ENCODE results near the gene KIF26B.

Gene KIF26B

DNA sequence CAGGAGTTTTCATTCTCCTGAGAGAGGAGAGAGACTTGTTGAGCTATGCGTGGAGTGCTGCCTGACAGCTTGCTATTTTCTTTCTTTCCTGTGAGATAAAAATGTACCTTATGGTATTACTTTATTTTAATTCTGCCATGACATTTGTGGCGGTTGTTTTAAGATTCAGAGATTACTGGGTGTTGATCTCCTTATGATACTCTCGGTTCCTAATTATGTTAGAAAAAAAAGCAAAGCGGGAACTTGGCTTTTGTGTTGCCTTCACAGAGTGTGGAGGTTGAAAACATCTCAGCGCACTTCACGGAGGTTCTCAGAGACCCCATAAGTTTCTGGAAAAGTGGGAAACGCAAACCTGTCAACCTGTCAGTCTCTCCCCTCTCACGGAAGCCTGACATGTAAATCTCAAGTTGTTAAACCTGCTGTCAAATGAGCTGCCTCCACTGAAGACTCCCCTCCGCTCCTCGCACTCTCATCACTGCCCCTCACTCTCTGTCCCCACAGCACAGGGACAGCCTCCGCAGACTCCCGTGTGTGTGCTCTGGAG is 405.6 kb downstream of the KIF26B start:
- TF ChIP-seq, protein P1, sequence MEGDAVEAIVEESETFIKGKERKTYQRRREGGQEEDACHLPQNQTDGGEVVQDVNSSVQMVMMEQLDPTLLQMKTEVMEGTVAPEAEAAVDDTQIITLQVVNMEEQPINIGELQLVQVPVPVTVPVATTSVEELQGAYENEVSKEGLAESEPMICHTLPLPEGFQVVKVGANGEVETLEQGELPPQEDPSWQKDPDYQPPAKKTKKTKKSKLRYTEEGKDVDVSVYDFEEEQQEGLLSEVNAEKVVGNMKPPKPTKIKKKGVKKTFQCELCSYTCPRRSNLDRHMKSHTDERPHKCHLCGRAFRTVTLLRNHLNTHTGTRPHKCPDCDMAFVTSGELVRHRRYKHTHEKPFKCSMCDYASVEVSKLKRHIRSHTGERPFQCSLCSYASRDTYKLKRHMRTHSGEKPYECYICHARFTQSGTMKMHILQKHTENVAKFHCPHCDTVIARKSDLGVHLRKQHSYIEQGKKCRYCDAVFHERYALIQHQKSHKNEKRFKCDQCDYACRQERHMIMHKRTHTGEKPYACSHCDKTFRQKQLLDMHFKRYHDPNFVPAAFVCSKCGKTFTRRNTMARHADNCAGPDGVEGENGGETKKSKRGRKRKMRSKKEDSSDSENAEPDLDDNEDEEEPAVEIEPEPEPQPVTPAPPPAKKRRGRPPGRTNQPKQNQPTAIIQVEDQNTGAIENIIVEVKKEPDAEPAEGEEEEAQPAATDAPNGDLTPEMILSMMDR (conservative IDR thresholded peaks at IDR 0.05; ENCODE audit: low read depth) = no peak
- DNase-seq (ENCODE audit: low spot score) = no peak
- POLR2A ChIA-PET (ENCODE audit: low non-redundant PET) = no interaction called here
- H3K27ac ChIP-seq = no peak overlapping the region
- CTCF ChIA-PET = interaction anchor here (0.6 kb wide), 1 partner anchor 507 kb away, joined by 3 read pairs; no protein-coding TSS in a partner anchor

DNA sequence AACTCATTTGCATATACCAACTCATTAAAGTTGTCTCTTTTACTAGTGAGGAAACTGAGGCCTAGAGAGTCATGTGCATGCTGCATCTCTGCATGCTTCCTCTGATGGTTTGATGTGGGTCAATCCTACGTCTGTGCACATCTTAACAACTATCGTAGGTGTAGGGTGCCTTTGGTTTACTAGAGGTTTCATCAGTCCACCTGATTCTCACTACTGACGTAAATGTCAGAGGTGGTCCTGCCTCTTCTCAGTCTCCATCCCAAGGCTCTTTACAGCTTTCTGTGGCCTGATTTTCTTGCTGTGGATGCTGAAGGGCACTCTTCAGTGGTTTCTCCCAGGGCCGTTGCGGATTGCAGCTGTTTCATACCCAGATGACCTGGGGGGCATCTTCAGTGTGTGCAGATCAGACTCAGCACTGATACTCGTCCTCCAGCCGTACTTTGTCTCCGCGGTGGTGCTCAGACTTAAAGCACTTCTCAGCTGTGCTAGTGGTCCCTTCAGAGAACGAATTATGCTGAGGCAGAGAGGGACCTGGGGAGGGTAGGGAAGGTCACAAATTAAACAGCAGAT is 407.0 kb downstream of the KIF26B start:
- no peak overlapping the region for H3K27ac ChIP-seq
- ChIA-PET POLR2A (ENCODE audit: low non-redundant PET) (no interaction called here), CTCF (no interaction called here)
- no peak for DNase-seq (ENCODE audit: low spot score)
- TF ChIP-seq, protein P1 (conservative IDR thresholded peaks at IDR 0.05; ENCODE audit: low read depth) = no peak

DNA sequence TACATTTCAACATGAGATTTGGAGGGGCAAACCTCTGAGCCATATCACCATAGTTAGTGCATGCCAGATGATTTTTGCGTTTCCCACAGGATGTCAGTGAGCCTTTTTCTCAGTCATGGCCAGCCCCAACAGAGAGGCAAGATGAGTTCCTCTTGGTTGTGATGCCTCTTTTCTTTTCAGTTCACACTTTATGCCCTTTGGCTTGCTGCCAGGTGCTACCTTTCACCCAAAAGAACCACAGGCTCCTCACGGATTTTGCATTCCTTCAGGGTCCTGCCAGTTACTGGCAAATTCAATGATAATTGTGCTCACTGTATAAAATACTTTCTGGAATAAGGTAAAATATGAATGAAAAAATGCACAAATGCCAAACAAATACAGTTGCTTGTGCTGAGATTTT is 411.3 kb downstream of the KIF26B start:
- TF ChIP-seq, protein P1 (conservative IDR thresholded peaks at IDR 0.05; ENCODE audit: low read depth) = no peak
- DNase-seq (ENCODE audit: low spot score) = no peak
- no peak overlapping the region for H3K27ac ChIP-seq
- ChIA-PET POLR2A (ENCODE audit: low non-redundant PET) (no interaction called here), CTCF (no interaction called here)

DNA sequence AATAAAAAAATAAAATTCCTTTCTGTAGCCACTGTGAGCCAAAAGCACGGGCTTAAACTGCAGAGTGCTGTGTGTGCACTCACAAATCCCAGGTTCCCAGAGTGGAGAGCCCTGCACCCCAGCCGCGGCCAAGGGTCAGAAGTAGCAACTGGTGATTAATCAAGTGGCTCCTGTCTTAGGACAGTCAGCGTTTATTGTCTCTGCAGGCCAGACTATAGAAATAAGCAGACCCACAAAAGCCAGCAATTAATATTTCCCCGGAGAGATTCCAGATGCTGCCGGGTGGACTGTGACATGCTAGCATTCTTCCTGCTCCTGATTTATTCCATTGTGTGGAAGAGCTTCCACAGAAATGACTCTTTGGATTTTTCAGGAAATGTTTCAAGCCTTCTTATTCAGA is 412.2 kb downstream of the KIF26B start:
- POLR2A ChIA-PET (ENCODE audit: low non-redundant PET) = no interaction called here
- TF ChIP-seq, protein P1 (conservative IDR thresholded peaks at IDR 0.05; ENCODE audit: low read depth) = no peak
- no peak overlapping the region for H3K27ac ChIP-seq
- no peak for DNase-seq (ENCODE audit: low spot score)
- CTCF ChIA-PET = interaction anchor here (0.5 kb wide), 1 partner anchor 22 kb away, joined by 4 read pairs; no protein-coding TSS in a partner anchor

DNA sequence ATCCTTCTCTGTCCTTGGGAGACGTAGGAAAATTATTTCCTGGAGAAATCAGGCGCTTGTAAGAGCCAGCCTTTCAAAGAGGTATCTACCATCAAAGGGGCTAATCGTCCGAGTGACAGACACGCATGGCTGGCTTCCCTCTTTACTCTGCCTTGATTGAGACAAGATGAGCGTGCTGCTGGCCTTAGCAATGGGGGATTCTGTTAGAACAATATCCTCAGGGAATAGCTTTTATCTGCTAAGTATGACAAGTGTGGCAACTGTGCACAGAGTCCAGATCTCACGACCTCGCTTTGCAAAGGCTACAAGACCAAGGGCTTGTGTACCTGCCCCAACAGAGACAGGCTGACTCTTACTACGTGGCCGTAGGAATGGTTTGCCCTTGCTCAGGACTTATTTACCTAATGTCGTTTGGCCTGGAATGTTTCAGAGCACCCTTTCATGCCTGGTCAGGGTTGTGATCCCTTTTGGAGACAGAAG is 417.1 kb downstream of the KIF26B start:
- ChIA-PET POLR2A (ENCODE audit: low non-redundant PET) (no interaction called here), CTCF (no interaction called here)
- TF ChIP-seq, protein P1 (conservative IDR thresholded peaks at IDR 0.05; ENCODE audit: low read depth) = no peak
- no peak overlapping the region for H3K27ac ChIP-seq
- DNase-seq (ENCODE audit: low spot score) = no peak

DNA sequence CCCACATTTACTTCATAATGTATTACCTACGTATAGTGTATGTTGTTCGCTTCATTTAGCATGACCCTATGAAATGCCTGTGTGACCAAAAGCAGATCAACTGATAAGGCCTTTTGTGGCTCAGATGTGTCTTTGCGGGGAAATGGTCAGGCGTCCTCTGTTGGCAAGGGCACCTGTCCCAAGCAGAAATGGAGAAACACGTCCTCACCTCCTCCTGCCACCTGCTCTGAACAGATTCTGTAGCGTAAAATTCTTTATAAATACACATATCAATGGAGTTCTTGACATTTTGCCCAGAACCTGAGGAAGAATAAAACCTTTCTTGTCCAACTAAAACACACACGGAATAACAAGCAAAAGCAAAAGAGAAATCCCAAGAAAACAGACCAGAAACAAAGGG is 417.9 kb downstream of the KIF26B start:
- CTCF ChIA-PET = no interaction called here
- POLR2A ChIA-PET (ENCODE audit: low non-redundant PET) = no interaction called here
- TF ChIP-seq, protein P1 (conservative IDR thresholded peaks at IDR 0.05; ENCODE audit: low read depth) = no peak
- H3K27ac ChIP-seq = no peak overlapping the region
- no peak for DNase-seq (ENCODE audit: low spot score)
